HG03066 (cell line): ENCODE measurements around the gene CTRL.
"Not testable (repeated sequence)": the region's sequence is repeated elsewhere in the genome, so short reads cannot be mapped to it uniquely, and the experiment has no call there.

ENCODE experiments used
- ATAC-seq: cut with Tn5 transposase; IDR thresholded peaks from one replicate; pipeline ENCODE4 v1.9.1; 2021; ENCODE audit warnings: low read depth; ENCODE audit not compliant: unreplicated experiment

The CTRL gene

DNA sequence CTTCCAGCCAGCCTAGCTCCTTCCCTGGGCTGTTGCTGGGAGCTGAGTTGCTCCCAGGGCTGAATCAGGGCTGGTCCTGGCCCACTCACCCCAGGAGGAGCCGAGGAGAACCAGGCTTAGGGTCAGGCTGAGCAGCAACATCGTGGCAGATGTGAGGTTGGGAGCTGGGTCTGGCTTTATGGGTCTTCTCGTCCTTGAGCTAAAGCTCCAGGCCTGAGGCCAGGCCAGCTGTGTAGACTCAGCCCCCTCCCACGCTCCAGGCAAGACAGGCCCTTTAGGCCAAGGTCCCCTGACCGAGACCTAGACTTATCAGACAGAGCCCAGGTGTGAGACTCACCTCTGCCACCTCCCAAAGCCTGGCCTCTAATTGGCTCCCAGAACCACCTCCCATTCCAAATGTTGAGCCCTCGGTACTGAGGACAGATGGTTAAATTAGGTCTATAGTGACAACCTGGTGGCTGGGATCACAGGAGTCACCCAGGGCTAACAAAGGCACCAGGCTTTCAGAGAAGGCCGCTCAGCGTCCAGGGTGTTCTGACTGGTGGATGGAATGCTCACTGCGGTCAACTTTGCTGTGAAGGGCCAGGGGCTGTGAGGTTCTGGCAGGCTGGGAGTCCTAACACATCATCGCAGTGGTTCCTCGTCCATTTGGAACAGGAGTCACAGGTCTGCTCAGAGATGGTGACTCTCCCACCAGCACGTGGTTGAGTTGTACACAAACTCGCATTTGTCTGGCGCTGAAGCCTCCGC is at the start of gene CTRL:
CTRL (minus strand) TSS at position 151 of the 750 bp plus-strand sequence; CDS start at position 141, 10 bp downstream.
- ATAC-seq: no peak

DNA sequence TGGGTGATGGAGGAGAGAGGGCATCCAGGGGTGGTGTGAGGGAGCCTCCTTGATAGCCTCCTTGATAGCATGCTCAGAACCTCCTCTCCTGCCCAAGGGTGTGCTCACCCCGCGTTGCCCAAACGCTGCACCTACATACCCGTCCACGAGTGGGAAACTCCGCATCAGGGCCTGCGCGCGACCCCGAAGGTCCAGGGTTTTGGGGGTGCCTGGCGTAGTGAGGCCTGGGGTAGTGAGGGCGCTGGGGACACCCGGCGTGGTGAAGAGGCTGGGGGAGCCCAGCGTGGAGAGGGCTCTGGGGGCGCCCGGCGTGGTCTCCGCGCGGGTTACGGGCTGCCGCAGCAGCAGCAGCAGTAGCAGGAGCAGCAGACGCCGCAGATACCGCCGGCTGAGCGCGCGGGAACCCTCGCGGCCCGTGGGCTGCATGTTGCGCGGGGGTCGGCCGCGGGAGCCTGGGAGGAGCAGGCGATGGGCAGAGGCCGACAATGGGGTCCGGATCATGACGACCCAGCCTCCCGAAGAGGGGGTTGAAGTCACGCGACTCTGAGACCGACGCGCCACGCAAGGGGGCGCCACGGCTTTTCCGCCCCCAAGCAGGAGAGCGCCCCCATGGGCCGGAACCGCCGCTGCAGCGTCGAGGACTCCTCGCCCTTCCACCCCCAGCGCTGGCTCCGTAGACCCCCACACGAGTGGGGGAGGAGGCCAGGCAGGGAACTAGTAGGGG is 48.5 kb upstream of the CTRL start, which contains the start of gene DPEP3:
DPEP3 (minus strand) TSS at position 545 of the 724 bp plus-strand sequence; CDS start at position 426, 119 bp downstream.
- no peak for ATAC-seq

DNA sequence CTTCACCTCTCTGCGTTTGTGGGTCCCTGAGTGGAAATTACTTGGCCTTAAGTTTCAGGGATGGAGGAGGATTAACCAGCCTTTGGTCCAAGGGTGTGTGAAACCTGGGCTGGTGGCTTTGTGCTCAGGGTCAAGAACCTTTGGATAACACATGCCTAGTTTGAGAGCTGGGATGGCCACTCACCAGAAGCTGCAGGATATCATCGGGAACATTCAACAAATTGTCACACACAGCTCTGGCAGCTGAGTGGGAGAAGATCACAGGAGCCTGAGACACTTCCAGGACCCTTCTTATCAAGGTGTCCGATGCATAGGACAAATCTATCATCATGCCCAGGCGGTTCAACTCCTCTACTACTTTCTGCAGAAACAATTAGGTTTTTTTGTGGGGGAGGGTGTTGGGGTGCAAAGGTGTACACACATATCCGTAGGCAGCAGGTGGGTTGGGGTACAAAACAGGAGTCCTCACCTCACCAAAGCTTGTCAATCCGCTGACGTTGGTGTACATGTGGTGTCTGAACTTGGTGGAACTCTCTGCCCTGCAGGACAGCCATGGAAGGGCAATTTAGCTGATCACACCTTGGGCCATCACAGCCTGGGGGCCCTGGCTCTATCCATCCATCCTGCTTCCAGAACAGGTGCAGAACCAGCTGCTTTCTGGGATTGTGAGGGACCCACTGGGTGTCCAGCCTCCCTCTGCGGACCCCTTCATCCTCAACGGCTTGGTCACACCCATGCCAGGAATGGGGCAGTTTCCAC is 46.0 kb upstream of the CTRL start:
- no peak for ATAC-seq

DNA sequence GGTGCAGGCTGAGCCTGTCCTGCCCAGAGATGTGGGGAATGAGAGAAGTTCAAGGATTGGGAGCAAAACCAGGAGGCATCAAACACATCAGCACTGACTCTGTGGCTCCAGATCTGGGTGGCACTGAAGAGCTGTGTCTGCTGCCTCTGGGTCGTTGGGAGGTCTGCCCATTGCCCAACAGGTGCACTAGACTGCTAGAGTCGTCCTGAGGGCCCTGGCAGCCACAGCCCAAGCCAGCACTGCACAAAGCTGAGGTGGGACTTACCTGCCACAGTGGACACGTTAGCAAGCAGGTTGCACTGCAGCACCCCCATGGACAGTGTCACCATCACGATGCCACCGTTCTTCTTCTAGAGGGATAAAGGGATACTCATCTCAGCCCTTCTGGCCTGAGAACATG is 45.3 kb upstream of the CTRL start:
- ATAC-seq: no peak

DNA sequence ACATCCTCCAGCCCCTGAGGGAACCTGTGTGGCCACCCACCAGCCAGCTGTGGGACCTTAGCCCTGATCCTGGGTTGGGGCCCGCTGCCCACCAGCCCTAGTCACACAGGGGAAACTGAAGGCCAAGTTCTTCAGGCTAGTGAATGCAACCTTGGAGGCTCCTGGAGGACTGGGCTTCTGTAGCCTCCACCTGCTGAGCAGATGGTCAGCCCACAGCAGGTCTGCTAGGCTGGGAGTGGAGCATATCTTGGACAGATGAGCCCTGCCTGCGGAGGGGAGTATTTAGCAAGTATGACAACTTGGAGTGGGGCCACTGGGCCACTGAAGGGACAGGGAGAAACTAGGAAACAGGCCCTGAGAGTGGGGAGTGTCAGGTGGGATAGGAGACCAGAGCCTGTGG is 44.5 kb upstream of the CTRL start:
- ATAC-seq: no peak

DNA sequence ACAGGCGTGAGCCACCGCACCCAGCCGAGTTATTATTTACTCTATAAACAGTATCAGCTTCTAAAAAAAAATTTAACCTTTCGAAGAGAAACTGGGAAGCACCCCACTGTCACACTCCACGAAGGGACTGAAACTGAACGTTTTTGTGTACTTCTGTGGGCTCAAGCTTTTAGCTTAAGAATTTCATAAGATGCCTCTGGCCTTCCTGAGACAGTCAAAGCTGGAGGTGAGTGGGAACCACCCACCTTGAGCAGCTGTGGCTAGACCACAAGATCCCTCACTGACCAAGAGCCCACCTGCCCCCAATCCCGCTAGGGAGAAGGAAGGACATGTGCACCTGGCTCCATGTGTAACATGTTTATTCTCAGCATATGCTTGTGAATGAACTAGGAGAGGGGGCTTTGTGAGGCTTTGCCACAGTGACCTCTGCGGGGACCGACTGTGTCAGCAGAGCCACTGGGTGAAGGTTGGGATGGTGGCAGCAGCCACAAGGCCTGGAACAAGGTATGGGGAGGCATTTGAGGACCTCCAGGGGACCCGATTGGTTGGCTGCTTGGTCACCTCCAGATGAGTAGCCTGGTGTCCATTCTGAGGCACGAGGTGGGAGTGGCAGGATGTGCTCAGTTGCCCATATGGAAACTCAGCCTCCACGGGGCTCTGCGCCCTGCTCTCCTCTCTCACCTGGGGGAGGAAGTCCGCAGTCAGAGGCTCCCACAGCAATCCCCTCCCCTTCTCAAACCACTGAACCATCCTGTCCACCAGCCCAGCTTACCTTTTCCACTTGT is 43.9 kb upstream of the CTRL start:
- no peak for ATAC-seq

DNA sequence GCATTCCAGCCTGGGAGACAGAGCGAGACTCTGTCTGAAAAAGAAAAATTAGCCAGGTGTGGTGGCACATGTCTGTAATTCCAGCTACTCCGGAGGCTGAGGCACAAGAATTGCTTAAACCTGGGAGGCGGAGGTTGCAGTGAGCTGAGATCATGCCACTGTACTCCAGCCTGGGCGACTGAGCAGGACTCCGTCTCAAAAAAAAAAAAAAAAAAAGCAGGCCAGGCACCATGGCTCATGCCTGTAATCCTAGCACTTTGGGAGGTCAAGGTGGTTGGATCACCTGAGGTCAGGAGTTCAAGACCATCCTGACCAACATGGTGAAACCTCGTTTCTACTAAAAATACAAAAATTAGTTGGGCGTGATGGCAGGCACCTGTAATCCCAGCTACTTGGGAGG is 40.6 kb upstream of the CTRL start:
- not testable (repeated sequence) for ATAC-seq

DNA sequence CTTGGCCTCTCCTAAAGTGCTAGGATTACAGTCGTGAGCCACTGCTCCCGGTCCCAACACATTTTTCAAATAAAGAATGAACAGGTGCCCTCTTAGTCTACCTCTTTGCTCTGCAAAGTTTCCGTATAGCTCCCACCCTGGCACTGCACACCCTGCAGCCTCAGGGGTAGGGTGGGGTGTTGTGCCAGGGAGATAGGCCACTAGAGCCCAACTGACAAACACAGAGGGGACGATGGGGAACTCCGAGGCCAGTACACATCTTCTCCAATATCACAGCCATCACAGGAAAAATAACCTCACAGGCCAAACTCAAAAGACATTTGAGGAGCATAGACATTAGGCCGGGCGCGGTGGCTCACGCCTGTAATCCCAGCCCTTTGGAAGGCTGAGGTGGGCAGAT is 39.4 kb upstream of the CTRL start:
- no peak for ATAC-seq

DNA sequence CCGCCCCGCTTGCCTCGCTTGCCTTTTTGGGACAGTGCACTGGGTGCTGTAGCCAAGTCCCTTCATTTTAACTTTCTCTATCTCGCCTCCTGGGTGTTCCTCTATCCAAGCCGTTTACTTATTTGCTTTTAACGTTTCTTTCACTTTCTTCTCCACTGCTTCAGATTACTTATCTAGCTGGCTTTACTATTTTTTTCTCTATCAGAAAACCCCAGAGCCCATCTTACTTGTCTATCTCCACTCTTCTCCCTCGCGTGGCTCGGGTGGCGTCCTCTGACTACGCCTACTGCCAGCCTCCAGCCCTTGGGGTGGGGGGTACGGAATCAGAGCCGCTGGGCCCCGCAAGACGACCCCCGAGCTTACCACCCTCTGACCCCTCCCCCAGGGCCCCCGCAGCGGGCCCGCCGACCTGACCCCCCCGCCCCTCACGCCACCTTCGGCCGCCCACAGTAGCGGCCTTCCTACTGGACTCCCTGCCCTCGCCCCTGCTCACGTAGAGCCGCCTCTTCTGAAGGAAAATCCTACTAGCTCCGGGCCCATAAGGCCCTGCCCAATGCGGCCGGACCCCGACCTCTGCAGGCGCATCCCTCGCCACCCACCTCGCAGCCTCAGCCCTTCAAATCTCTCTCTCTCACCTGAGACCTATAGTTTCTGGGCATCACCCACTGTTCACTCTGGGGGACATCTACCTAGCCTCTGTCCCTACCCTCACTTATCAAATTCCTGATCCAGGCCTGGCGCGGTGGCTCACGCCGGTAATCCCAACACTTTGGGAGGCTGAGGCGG is 37.8 kb upstream of the CTRL start:
- ATAC-seq: no peak

DNA sequence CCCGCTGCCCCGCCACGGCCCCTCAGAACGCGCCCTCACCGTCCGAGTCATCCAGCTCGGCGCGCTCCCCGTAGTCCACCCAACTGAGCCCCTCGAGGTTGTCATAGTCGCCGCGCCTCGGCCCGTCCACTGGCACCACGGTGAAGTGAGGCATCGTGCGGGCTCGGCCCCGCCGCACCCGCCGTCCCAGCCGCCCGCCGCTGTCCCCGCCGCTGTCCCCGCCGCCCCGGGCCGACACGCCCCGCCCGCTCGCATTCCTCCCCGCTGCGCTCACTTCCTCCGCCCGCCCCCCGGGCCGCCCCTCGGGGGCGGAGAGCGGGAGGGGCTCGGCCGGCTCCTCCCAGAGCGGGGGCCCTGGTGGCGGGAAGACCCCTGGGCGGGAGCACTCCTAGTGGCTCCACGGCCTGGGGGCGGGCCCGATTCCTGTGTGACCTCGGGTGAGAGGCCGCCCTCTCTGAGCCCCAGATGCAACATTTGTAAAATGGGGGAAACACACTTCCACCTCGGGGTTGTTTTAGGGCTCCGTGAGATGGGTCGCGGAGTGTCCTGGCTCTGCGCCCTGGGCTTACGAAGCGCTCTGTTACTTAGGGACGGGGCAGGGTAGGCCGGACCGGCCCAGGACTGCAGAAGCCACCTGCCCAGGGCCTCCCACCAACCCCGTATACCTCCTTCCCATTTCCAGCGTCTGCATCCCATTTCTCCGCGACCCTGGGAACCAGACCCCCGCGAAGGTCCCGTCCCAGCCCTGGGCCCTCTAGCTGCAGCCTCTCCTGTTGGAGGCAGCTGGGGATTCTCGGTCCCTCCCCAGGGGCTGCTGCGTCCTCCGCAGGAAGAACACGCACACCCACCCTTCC is 37.0 kb upstream of the CTRL start, which contains the start of gene SLC12A4:
SLC12A4 (minus strand) TSS at position 238 of the 854 bp plus-strand sequence; CDS start at position 154, 84 bp downstream.
- ATAC-seq: peak; percentile 71

DNA sequence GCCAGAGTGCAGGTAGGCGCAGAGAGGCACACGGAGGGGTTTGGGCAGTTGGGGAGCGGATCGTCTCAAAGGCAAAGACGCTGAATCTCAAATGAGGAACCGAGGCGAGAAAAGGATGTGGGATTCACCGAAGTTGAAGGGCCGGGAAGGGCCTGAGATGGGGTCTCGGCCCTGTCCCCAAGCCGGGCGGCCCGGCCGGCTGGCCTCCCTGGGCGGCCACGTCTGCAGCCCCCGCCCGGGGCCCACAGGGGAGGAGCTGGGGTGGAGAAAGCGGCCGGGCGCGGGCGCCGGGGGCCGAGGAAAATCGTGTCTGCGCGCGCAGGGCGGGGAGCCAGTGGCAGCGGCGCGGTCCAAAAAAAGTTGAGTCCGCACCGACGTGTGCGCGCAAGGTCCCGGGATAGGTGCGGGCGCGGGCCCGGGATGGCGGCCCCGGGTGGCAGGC is 36.3 kb upstream of the CTRL start:
- ATAC-seq: peak; percentile 28

DNA sequence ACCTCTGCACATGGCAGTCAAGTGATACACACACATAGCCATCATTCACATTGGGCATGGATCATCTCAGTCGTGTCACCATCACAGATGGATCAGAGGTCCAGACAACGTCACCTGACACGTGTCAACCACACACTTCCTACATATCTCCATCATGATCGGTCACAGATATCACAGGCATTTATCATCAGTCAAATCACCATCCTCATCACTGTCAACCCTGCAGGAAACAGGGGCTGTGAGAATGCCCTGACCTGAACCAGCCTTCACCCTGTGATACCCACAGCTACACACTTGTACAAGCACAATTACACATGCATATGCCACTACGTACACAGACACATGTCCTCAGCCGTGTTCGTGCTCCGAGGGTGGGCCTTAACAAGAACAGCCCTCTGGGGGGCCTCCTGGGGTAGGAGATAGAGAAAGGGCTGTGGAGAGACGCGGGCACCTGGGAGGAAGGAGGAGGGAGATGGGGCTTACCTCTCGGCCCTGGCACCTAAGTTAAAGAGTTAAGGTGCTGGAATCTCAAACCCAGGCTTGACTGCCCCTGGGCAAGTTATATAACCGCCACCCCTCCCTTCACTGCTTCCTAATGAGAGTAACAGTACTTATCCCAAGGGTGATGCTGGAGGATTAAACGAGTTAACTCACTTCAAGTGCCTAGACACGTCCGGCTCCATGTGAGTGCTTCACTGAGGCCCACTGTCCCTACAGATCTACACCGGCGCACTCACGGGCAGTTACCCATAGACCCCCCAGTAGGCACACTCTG is 35.7 kb upstream of the CTRL start:
- no peak for ATAC-seq

DNA sequence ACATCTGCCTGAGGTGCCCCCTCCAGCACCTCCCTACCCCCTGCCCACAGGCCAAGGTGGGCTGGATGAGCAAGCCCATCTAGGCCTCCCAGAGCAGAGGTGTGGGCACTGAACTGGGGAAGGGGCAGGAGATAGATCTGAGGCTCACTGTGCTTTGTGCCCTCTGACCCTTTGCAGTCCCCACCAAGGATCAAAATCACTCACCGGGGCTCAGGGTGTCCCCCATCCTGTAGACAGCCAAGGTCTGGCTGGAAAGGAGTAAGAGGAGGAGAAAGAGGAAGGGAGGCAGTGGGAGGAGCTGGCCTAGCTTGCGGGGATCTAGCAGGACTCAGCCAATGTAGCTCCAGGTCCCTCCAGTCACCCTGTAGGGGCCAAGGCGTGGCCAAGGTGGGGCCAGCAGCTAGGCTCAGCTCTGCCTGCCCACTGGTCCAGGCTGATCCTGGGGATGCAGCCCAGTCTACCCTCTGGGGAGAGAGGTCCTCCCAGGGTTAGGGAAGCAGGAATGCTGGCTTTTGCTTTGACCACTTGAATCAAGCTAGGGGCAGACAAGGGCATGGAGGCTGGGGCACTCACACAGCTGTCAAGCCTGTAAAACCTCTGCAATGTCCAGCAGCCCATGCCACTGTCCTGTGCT is 35.0 kb upstream of the CTRL start:
- ATAC-seq: no peak

DNA sequence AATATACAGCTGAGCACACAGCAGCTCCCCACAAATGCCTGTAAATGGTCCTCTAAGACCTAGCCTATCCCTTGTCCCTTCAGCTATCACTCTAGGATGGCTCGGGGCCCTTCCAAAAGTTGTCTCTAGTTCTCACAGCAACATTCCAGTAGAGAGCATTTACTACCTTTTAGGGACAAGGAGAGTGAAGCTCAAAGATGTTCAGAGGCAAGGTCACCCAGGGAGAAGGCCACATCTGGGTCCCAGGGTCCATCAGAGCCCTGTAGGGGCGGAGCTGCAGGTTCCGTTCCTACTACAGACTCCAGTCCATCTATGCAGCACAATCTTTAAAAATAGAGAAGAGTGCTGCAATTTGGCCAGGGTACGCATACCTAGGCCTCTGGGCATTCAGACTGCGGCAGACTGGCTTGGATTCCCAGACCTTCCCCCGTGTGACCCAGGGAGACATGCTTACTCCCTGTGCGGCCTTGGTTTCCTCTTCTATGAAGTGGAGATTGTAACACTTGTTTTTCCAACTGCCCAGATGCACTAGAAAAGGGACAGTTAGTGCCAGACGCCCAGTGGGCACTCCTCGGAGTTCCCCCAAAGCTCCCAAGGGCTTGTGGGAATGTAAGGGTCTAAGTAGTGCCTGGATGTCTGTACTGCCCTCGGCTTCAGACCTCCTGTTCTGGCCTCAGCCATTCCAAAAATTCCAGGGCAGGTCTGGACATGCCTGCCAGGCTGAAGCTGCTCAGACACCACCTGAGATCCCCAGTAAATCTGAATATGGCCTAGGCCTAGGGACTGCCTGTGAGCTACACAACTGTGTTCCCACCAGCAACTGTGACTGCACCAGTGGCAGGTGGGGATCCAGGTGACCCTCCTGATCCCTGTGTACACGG is 34.2 kb upstream of the CTRL start:
- no peak for ATAC-seq

DNA sequence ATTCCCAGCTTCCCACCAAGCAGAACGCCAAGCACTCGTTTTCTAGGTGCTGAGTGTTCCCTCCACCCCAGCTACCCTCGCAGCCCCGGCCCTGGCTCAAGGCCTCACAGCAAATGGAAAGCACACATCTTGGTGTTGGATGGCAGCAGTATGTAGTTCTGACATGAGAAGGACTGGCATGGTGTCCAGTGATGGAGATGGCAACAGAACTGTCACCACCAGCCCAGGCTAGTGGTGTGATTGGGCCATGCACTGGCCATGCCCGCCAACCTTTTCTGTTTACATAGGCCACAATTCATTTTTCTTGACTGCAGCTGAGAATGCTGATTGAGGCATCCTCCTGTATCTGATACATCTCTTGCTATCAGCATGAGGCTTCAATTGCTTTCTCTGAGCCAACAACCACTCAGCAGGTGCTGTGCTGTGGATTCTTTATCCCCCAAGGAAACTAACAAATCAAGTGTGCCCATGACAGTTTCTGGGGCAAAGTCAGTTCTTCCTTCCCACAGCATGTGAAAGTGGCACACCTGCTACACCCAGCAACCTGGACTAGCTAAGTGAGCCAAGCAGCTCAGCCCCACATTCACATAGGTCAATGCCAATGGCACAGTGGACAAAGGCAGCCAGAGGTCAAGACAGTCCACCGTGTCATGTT is 32.9 kb upstream of the CTRL start:
- ATAC-seq: no peak
